Mucosa of rectum (tissue), 2 donors: ENCODE data around the gene NR2F1-AS1.
A peak's percentile ranks its signal among the peaks of the same experiment; 100 is the strongest.

ENCODE experiments used
- H3K27ac ChIP-seq, 2 donors: one replicate each; pipeline ENCODE4 v1.7.0; 2013; ENCODE audit warnings: inconsistent platforms in 2 of 2, low read depth in 2 of 2, low read length in 2 of 2
- H3K27me3 ChIP-seq, 2 donors: one replicate each; pipeline ENCODE4 v1.7.0; 2013; ENCODE audit warnings: low read length in 2 of 2; ENCODE audit not compliant: control insufficient read depth in 2 of 2, insufficient read depth in 2 of 2
- H3K36me3 ChIP-seq, 2 donors: one replicate each; pipeline ENCODE4 v1.7.0; 2013; ENCODE audit warnings: low read length in 2 of 2; ENCODE audit not compliant: control insufficient read depth in 2 of 2, insufficient read depth in 2 of 2
- H3K4me1 ChIP-seq, 2 donors: one replicate each; pipeline ENCODE4 v1.7.0; 2013; ENCODE audit warnings: low read length in 2 of 2, mild to moderate bottlenecking in 1 of 2; ENCODE audit not compliant: control insufficient read depth in 2 of 2, insufficient read depth in 2 of 2
- H3K4me3 ChIP-seq, 2 donors: one replicate each; pipeline ENCODE4 v1.7.0; 2013; ENCODE audit warnings: low read length in 2 of 2
- H3K9ac ChIP-seq, 2 donors: one replicate each; pipeline ENCODE4 v1.7.0; 2013; ENCODE audit warnings: low read length in 2 of 2, low read depth in 1 of 2, mild to moderate bottlenecking in 1 of 2
- H3K9me3 ChIP-seq, 2 donors: one replicate each; pipeline ENCODE4 v1.7.0; 2013; ENCODE audit warnings: low read length in 2 of 2; ENCODE audit not compliant: control insufficient read depth in 2 of 2
- donor health status: healthy.
- donor health status: Normal muscosa, but diverticular disease.

NR2F1-AS1 gene

DNA sequence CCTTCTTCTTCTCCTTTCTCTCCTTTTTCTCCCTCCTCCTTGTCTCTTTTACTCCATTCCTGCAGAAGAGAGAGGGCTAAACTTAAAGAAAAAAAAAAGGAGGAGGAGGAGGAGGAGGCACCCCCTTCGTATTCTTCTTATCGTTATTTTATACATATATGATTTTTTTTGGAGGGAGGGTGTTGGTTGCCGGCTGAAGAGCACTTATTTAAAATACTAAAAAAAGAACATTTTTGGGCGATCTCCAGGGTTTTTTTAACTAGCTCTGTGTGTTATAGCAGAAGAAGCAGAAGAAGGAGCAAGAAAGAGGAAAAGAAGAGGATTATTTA, 2.4 kb upstream of the NR2F1-AS1 start:
- Histone ChIP-seq H3K36me3 (no peaks in the 10 kb centered on the region), H3K27ac (peak overlapping the region in 1 of 2 donors; percentile 16), H3K4me3 (peak overlapping the region; percentile 61 to 64), H3K4me1 (peaks cover 14 to 22% of the 10 kb centered on the region in 2 donors), H3K9me3 (no peaks in the 10 kb centered on the region), H3K27me3 (peaks cover 43 to 53% of the 10 kb centered on the region in 2 donors), H3K9ac (peak overlapping the region; percentile 17 to 24)

DNA sequence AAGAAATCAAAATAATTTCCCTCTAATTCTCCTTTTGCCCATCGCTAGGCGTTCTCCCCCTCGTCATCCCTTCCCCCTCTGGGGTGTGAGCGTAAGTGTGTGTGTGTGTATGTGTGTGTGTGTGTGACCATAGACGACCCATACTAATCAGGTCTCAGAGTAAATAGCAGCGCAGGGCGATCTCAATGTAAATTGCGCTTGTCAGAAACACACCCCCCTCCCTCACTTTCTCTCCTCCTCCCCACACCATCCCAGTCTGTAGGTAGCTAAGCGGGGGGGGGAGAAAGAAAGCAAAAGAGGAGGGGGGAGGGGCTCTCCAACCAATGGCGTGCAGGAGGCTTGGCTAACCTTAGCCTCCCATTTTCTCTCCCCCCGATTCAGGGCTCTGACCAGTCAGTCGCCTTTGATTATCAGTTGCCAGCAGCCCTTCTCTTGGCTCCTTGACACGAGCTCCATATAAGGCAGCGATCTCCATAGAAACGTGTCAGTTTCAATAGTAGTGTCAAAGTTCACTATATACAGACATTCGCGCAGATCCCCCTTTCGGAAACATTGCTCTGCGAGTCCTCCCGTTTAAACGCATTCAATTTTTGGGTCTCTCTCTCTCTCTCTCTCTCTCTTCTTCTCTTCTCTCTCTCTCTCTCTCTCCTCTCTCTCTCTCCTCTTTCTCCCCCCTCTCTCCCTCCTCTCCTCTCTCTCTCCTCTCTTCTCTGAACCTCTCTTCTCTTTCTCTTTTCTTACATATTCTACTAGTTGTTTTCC, 1.8 kb upstream of the NR2F1-AS1 start, which contains the start of gene NR2F1:
Gene NR2F1 (plus strand): TSS at position 546 of the 762 bp plus-strand sequence. CDS start 1,802 bp downstream, outside the sequence.
- Histone ChIP-seq H3K9me3 (no peaks in the 10 kb centered on the region), H3K36me3 (no peaks in the 10 kb centered on the region), H3K4me1 (peaks cover 14 to 22% of the 10 kb centered on the region in 2 donors), H3K27me3 (peaks cover 45 to 54% of the 10 kb centered on the region in 2 donors), H3K9ac (peak within 1 kb of the TSS; percentile 17 to 24), H3K4me3 (peak within 1 kb of the TSS; percentile 61 to 64), H3K27ac (peak within 1 kb of the TSS; percentile 2 to 16)

DNA sequence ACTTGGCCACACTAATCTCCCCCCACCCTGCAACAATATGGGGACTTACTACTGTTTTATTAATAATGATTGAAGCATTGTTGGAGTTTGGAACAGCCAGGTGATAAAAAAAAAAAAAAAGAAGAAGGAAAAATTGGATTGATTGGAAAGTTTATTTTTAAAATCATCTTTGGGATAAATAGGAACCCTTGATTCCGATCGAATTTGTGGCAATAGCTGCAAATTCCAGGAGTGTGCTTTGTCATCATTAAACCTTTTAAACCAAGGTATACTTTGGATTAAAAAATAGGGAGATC, 1.1 kb upstream of the NR2F1-AS1 start:
- no peaks in the 10 kb centered on the region for H3K9me3 ChIP-seq
- H3K36me3 ChIP-seq, result no peaks in the 10 kb centered on the region
- H3K4me1 ChIP-seq, result peaks cover 14 to 22% of the 10 kb centered on the region in 2 donors
- peaks cover 46 to 55% of the 10 kb centered on the region in 2 donors for H3K27me3 ChIP-seq
- peak overlapping the region in 1 of 2 donors; percentile 14 for H3K4me3 ChIP-seq
- no peak overlapping the region for H3K27ac ChIP-seq
- H3K9ac ChIP-seq, result no peak overlapping the region

DNA sequence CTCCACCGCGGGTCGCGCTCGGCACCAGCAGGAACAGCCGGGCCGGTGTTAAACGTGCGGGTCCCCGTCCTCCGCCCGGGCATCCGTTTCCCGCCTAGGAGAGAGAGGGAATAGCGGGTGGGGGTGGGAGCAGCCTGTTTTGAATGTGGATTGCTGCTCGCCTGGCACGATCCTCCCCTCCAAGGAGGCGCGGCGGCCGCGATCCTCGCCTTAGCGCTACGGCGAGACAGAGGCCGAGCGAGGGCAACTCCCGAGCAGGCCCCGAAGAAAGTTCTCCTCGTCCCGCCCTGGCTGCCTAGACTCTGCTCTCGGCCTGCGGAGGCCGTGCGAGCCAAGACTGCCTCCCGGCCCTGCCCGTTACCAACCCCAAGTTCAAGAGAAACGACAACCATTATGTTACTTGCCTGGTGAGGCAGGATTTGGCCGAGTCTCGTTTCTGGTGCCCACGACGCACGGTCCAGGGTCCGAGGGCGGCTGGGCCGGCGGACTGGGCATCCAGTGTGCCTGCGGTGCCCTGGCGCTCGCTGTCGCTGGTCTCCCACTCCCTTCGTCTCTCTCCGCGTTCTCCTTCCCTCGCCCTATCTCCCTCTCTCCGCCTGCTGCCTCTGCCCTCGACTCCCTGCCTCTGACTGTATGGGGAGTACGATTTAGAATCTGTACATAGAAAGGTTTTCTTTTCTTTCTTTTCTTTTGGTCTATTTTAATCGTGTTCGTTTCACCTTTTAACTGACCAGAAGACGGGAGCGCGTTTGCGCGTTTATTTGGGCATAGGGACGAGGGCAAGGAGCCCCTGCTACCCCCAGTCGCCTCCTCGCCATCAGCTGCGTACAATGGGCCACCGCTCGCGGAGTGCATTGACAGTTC, 724 bp downstream of the NR2F1-AS1 start:
- H3K4me1 ChIP-seq, result peaks cover 14 to 22% of the 10 kb centered on the region in 2 donors
- peak overlapping the region; percentile 69 to 74 for H3K4me3 ChIP-seq
- H3K27ac ChIP-seq, result peak overlapping the region; percentile 71 to 72
- H3K9ac ChIP-seq, result peak overlapping the region; percentile 52 to 72
- H3K36me3 ChIP-seq, result no peaks in the 10 kb centered on the region
- H3K27me3 ChIP-seq, result peaks cover 46 to 50% of the 10 kb centered on the region in 2 donors
- H3K9me3 ChIP-seq, result no peaks in the 10 kb centered on the region

DNA sequence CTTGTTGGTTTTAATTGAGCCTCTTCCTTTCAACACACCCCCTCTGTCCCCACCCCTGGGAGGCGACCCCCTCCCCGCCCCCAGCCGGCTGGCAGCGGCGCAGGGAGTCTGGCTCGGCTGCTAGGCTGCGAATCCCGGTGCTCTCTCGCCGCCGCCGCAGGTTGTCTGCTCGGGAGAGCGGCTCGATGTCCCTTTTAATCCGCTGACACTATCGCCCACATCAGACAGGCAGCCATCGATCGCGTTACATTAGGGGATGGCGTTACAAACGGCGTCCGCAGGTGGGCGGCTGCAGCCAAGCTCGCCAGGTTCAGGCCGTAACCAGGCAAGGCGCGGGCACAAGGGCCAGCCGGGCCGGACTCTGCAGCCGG, 1.3 kb downstream of the NR2F1-AS1 start:
- H3K9me3 ChIP-seq, result no peaks in the 10 kb centered on the region
- peak overlapping the region in 1 of 2 donors; percentile 72 for H3K9ac ChIP-seq
- H3K27me3 ChIP-seq, result peaks cover 46 to 50% of the 10 kb centered on the region in 2 donors
- peak overlapping the region; percentile 69 to 74 for H3K4me3 ChIP-seq
- H3K4me1 ChIP-seq, result peaks cover 14 to 22% of the 10 kb centered on the region in 2 donors
- H3K36me3 ChIP-seq, result no peaks in the 10 kb centered on the region
- H3K27ac ChIP-seq, result peak overlapping the region; percentile 71 to 72

DNA sequence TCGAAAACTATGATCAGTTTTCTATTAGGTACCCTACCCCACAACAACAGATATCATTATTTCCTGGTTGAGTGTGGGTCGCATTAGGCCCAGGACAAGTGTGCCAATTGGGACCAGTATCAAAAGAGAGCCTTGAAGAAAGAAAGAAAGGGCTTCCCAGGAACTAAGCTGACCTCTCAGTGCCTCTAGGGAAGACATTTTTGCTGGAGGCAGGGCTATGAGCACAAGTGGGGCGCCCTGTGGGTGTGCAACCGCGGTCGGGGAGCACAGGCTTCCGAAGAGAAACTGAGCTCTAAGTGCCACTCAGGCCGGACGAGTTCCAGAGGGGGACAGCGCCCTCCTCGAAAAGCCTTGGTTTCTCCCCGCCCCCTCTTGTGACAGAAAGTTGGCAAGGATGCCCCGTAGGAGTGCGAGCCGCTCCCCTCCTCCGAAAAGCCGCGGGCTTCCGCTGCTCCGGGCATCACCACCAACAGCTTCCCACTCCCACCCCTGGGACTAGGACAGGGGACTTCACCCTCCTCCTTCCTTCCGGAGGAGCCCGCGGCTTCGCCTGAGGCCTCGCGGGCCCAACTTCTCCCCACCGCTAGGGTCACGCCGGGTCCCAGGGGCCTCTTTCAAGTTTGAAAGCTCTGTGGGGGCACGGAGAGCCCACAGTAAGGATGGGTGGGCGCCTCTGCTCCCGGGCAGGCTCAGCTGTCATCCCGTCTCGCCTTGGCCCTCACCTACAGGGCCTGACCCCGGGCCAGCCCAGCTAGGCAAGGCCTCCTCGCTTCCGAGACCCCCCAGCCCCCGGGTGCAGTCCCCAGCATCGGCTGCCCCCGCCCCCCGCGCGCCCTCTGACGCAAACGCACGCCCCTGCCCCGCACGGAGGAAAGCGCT, 2.0 kb downstream of the NR2F1-AS1 start:
- H3K9ac ChIP-seq, result peak overlapping the region in 1 of 2 donors; percentile 22
- H3K9me3 ChIP-seq, result no peaks in the 10 kb centered on the region
- H3K4me3 ChIP-seq, result peak overlapping the region; percentile 41 to 59
- no peaks in the 10 kb centered on the region for H3K36me3 ChIP-seq
- H3K27me3 ChIP-seq, result peaks cover 46 to 51% of the 10 kb centered on the region in 2 donors
- H3K27ac ChIP-seq, result peak overlapping the region; percentile 71 to 72
- H3K4me1 ChIP-seq, result peaks cover 14 to 22% of the 10 kb centered on the region in 2 donors

DNA sequence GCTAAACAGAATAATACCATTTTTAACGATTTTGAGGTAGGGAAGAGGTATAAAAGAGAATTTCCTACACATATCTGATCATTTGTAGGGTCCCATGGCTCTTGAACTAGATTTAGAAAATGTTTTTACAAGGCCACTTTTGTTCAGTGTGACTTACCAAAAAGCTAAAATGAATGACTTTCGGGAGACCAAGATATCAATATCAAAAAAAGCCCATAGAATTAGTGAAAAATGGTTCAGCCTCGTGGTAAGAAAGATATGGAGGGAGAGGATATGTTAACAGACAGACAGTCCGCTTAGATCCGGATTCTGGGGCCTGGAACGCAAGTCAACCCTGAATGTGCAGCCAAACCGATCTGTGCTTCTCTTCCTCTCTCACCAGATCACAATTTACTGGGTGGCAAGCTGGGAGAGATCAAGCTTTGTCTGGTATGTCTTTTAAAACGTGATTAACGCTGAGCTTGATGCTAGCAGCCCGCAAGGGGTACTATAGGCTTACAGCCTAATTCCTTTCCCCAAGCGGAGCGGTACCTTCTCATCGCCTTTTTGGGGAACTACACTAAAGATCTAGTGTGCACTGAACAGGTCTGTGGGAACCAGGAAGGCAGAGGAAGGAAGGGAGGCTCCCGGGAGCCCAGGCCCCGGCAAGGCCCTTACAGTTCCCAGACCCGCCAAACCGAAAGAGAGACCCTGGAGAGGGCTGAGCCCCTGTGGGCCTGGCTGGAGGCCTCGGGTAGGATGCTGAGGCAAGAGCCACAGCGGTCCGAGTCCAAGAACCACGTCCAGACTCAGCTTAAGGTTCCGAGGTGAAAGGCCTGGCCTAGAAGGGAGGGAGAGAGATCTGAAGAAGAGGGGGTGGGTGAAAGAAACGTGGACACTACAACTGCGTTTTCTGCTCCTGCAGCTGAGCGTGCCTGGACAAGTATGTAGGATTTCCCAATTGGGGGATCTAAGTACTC, 2.9 kb downstream of the NR2F1-AS1 start:
- Histone ChIP-seq H3K27me3 (peaks cover 49 to 53% of the 10 kb centered on the region in 2 donors), H3K27ac (peak overlapping the region; percentile 71 to 72), H3K9me3 (no peaks in the 10 kb centered on the region), H3K4me3 (peak overlapping the region in 1 of 2 donors; percentile 41), H3K4me1 (peaks cover 11 to 20% of the 10 kb centered on the region in 2 donors), H3K9ac (peak overlapping the region in 1 of 2 donors; percentile 20), H3K36me3 (no peaks in the 10 kb centered on the region)

DNA sequence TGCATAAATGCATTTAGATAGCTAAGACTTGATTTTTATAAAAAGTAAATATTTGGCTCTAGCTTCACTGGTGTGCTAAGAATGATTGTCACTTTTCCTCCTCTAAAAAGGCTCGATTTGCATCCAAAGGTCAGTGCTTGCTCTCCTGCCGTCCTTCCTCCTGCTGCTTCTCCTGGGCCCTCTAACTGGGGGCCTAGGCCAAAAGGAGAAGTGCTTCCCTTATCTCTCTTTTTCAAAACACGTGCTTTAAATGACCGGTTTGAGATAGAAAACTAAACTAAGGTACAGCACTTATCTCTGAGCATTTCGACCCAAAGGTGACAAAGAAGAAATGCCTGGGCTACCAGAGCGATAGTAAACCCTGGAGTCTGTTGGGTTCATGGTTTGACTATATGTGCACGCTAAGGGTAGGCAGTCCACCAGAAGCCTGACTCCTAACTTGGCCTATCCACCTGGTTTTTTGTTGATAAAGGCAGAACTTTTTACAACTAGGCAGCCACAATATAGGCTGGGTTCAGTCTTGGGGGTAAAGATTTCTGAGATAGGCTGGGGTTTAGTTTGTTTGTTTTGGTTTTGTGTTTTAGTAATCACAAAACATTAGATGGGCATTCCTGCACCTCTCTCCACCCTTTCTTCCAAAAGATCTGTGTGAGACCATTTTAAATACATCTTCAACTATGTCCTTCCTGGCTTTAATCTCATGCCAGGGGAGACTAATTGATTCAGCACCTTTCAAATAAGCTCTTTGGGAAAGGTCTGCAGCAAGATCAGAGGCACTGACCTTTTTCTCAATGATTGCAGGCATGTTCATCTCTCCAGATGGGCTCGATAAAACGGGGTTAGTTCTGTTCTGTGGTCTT, 3.8 kb downstream of the NR2F1-AS1 start:
- no peaks in the 10 kb centered on the region for H3K9me3 ChIP-seq
- no peaks in the 10 kb centered on the region for H3K36me3 ChIP-seq
- peaks cover 49 to 58% of the 10 kb centered on the region in 2 donors for H3K27me3 ChIP-seq
- H3K9ac ChIP-seq, result no peak overlapping the region
- H3K27ac ChIP-seq, result no peak overlapping the region
- H3K4me1 ChIP-seq, result peaks cover 11 to 15% of the 10 kb centered on the region in 2 donors
- no peak overlapping the region for H3K4me3 ChIP-seq
